Stimulated activated naive CD8-positive, alpha-beta T cell treated with anti-CD3 and anti-CD28 coated beads, Interleukin-15, amount 100 ng/mL, for 72 hours (primary cell): ENCODE data around the gene BTNL9.
"Not testable (repeated sequence)": the region's sequence is repeated elsewhere in the genome, so short reads cannot be mapped to it uniquely, and the experiment has no call there.

Experiments used
- ATAC-seq: fragments of 150-1000 bp; cut with Tn5 transposase; 2 replicates; pipeline ENCODE4 v1.10.0; 2021; ENCODE audit warnings: mild to moderate bottlenecking, moderate library complexity
- DNase-seq, 2 donors: peaks; one replicate each; pipeline ENCODE4 v3.0.0; 2021 to 2022
- H3K27ac Mint-ChIP-seq, 2 donors: one replicate each; pipeline ENCODE4 v1.8.0; 2022; ENCODE audit warnings: mild to moderate bottlenecking in 2 of 2, mixed read lengths in 2 of 2, moderate library complexity in 2 of 2
- H3K27me3 Mint-ChIP-seq: one replicate; pipeline ENCODE4 v1.8.0; 2022; ENCODE audit warnings: mixed read lengths
- H3K4me1 Mint-ChIP-seq: one replicate; pipeline ENCODE4 v1.8.0; 2022; ENCODE audit warnings: mild to moderate bottlenecking, mixed read lengths
- H3K4me3 Mint-ChIP-seq, 2 donors: one replicate each; pipeline ENCODE4 v1.8.0; 2022; ENCODE audit warnings: mild to moderate bottlenecking in 2 of 2, mixed read lengths in 2 of 2, moderate library complexity in 1 of 2
- H3K9me3 Mint-ChIP-seq, 2 donors: one replicate each; pipeline ENCODE4 v1.8.0; 2022; ENCODE audit warnings: mixed read lengths in 2 of 2

The BTNL9 gene

GRCh38 chr5:181064987-181065386 is 24.9 kb downstream of the BTNL9 start:
- no peak overlapping the region for H3K27ac Mint-ChIP-seq

GRCh38 chr5:181069767-181070491 is 29.9 kb downstream of the BTNL9 start:
- peaks cover 83% of the 10 kb centered on the region for H3K27me3 Mint-ChIP-seq
- DNase-seq: peak in 1 of 2 donors; percentile 20
- peak overlapping the region; percentile 27 to 53 for H3K4me3 Mint-ChIP-seq

More at GRCh38 chr5:181064987-181065386, 24.9 kb downstream of the BTNL9 start:
- peaks cover 85% of the 10 kb centered on the region for H3K27me3 Mint-ChIP-seq
- no peak overlapping the region for H3K4me3 Mint-ChIP-seq
- DNase-seq (no peak), ATAC-seq (no peak)
- peaks cover 2% of the 10 kb centered on the region for H3K4me1 Mint-ChIP-seq
- H3K9me3 Mint-ChIP-seq: no peaks in the 10 kb centered on the region

DNA sequence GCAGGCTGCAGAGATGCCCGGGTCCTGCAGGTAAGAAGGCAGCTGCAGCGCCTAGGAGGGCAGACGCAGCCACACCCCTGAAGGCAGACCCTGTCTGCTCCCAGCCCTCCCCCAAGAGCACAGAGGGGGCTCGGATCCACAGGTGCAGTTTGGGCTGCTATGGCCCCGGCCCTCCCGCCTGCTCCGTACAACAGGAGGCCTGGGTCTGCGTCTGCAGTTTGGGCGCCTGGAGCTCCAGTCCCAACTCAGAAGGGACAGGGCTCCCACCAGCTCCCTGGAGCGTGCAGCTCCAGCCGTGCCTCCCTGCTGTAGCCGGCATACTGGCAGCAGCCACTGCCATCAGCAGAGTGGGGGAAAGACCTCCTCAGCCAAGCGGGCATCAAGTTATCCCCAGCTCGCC is 30.5 kb downstream of the BTNL9 start:
- no peak for DNase-seq
- no peaks in the 10 kb centered on the region for H3K9me3 Mint-ChIP-seq
- no peak for ATAC-seq
- H3K4me3 Mint-ChIP-seq: peak overlapping the region in 1 of 2 donors; percentile 27
- peaks cover 83% of the 10 kb centered on the region for H3K27me3 Mint-ChIP-seq
- peaks cover 4% of the 10 kb centered on the region for H3K4me1 Mint-ChIP-seq
- no peak overlapping the region for H3K27ac Mint-ChIP-seq

More at GRCh38 chr5:181069767-181070491, 29.9 kb downstream of the BTNL9 start:
- H3K9me3 Mint-ChIP-seq: no peaks in the 10 kb centered on the region
- ATAC-seq: no peak
- peaks cover 4% of the 10 kb centered on the region for H3K4me1 Mint-ChIP-seq
- no peak overlapping the region for H3K27ac Mint-ChIP-seq

GRCh38 chr5:181071257-181071656 is 31.2 kb downstream of the BTNL9 start:
- H3K4me1 Mint-ChIP-seq: peaks cover 4% of the 10 kb centered on the region
- no peak overlapping the region for H3K4me3 Mint-ChIP-seq
- DNase-seq: no peak
- no peak overlapping the region for H3K27ac Mint-ChIP-seq
- H3K9me3 Mint-ChIP-seq: no peaks in the 10 kb centered on the region
- peaks cover 81% of the 10 kb centered on the region for H3K27me3 Mint-ChIP-seq
- no peak for ATAC-seq

DNA sequence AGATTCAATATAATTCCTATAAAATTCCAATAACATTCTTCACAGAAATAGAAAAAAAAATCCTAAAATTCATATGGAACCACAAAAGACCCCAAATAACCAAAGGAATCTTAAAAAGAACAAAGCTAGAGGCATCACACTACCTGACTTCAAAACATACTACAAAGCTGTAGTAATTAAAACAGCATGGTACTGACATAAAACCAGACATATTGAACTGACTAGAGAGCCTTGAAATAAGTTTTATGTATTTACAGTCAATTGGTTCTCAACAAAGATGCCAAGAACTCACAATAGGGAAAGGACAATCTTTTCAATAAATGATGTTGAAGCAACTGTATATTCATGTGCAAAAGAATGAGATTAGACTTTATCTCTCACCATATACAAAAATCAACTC is 36.9 kb downstream of the BTNL9 start:
- Mint-ChIP-seq H3K27me3 (peaks cover 65% of the 10 kb centered on the region), H3K9me3 (no peaks in the 10 kb centered on the region), H3K27ac (no peak overlapping the region), H3K4me3 (no peak overlapping the region), H3K4me1 (no peaks in the 10 kb centered on the region)
- no peak for ATAC-seq
- DNase-seq: no peak

GRCh38 chr5:181081989-181082388 is 41.9 kb downstream of the BTNL9 start:
- H3K27me3 Mint-ChIP-seq: peaks cover 81% of the 10 kb centered on the region
- no peak for ATAC-seq
- H3K4me1 Mint-ChIP-seq: peaks cover 10% of the 10 kb centered on the region
- H3K4me3 Mint-ChIP-seq: no peak overlapping the region
- H3K27ac Mint-ChIP-seq: no peak overlapping the region
- DNase-seq: no peak
- no peaks in the 10 kb centered on the region for H3K9me3 Mint-ChIP-seq

DNA sequence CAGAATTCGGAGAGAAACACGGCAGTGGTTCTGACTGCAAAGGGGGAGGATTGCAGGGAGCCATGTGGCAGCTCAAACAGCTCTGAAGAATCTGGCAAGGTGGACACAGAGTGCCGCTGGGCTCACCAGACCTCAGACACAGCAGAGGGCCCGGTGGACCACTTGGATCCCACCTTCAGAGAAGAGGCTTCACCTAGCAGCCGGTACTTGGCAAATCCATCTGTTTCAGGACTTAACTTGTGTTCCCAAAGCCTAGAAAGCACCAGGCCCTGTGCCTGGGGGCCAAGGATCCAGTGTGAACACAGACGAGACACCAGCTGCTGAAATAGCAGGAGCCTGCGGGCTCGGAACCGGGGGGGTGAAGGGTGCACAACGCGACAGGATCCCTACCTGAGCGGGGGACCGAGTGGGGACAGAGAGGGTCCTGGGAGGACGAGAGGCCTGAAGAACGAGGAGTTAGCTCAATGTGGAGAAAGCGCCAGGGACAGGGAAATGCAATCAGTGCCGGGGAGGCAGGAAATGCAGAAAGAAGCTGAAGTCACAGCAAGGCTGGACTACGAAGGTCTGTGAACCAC is 44.6 kb downstream of the BTNL9 start:
- H3K27ac Mint-ChIP-seq: no peak overlapping the region
- DNase-seq: no peak
- no peak overlapping the region for H3K4me3 Mint-ChIP-seq
- peaks cover 79% of the 10 kb centered on the region for H3K27me3 Mint-ChIP-seq
- ATAC-seq: no peak
- H3K4me1 Mint-ChIP-seq: peaks cover 10% of the 10 kb centered on the region
- no peaks in the 10 kb centered on the region for H3K9me3 Mint-ChIP-seq

DNA sequence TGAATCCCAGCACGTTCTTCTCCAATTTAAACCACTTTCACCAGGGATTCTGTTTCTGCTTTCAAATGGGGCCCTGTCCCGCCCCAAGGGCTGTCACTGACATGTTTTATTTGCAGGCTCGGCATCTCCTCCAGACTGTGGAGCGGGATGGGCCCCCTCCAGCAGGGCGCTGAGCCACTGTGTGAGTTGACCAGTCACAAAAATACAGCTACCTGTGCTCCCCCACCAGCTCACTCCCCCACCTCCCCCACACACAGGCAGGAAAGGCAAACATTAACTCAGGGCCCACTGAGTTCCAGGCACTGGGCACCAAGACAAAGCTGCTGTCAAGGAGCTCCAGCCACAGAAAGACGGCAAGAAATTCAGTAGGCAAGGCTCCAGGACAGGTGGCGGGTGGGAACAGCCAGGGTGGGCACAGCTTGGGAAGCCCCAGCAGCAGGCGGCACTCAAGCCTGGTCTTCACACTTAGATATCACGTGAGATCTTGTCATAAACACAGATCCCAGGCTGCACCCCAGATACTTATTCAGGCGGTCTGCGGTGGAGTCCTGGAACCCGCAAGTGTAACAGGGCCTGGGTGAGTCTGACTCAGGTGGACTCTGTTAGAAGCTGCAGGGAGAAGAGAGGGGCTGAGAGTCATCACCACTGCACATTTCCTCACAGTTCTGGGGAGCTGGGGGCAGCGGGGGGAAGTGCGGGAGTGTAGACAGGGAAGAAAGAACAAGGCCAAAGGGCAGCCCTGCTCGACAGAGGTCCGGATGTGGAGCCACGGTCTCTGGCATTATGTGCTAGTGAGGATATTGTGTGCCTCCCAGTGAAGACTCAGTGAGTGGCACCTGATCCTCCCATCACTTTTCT is 46.2 kb downstream of the BTNL9 start:
- peaks cover 10% of the 10 kb centered on the region for H3K4me1 Mint-ChIP-seq
- H3K4me3 Mint-ChIP-seq: no peak overlapping the region
- no peak for ATAC-seq
- no peaks in the 10 kb centered on the region for H3K9me3 Mint-ChIP-seq
- no peak for DNase-seq
- no peak overlapping the region for H3K27ac Mint-ChIP-seq
- H3K27me3 Mint-ChIP-seq: peaks cover 63% of the 10 kb centered on the region

- Mint-ChIP-seq H3K27ac (no peak overlapping the region), H3K9me3 (no peaks in the 10 kb centered on the region), H3K4me1 (peaks cover 10% of the 10 kb centered on the region), H3K27me3 (peaks cover 57% of the 10 kb centered on the region), H3K4me3 (no peak overlapping the region)
- no peak for DNase-seq
- ATAC-seq: no peak
These were observed 46.8 kb downstream of the BTNL9 start for GRCh38 chr5:181086884-181087205.

DNA sequence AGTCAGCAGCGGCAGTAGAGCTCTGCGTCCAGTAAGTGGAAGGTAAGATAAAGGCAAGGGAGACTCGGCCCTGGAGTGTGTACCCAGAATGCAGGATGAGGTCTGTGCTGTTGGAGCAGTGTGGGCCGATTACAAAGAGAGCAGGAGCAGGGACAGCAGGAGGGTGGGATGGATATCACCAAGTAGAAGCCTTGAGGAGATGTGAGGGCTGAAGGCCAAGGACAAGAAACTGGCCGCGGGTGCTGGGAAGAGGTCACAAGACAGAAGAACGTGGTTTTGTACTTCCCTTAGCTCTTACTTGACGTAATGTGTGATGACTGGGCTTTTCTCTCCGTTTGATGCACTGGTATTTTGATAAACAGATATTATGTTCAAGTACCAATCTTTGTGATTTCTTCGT is 47.2 kb downstream of the BTNL9 start:
- Mint-ChIP-seq H3K4me1 (peaks cover 10% of the 10 kb centered on the region), H3K9me3 (no peaks in the 10 kb centered on the region), H3K27me3 (peaks cover 57% of the 10 kb centered on the region), H3K4me3 (no peak overlapping the region), H3K27ac (no peak overlapping the region)
- DNase-seq (no peak), ATAC-seq (no peak)

DNA sequence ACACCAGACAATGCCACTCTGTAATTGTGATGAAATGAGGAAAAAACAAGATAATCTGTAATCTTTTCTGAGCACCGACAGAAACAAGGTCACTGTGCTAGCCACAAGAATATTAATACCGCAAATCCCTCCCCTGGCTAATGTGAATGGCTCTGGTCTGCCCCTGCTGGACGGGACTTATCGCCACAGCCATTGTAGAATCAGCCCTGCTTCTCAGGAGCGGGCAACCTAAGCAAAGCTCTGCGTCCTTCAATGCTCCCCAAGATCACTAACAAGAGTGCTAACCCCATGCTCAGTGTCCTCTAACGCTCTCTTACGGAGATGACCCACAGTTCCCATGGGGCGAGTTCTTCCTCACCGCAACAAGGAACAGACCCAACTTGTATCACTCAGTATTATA is 48.2 kb downstream of the BTNL9 start:
- peaks cover 10% of the 10 kb centered on the region for H3K4me1 Mint-ChIP-seq
- ATAC-seq (no peak), DNase-seq (no peak)
- H3K27ac Mint-ChIP-seq: no peak overlapping the region
- no peaks in the 10 kb centered on the region for H3K9me3 Mint-ChIP-seq
- H3K27me3 Mint-ChIP-seq: peaks cover 56% of the 10 kb centered on the region
- no peak overlapping the region for H3K4me3 Mint-ChIP-seq

DNA sequence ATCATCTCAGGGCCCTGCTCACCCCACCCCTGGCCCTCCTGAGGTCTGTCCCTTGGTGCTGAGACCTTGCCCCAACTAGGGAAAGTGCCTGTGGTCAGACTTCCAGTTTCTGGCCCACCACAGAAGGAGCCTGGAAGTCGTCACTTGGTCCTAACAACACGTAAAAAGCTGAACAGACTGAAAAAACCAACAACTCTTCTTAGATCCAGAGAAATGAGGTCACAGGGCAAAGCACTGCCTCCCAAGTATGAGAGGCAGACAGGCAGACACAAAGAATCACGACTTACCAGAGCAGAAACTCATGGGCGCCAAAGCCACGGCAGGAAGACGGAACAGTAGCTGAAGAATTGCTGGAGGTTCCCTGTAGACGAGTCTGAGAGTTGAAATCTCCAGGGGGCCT is 52.4 kb downstream of the BTNL9 start:
- H3K27ac Mint-ChIP-seq: no peak overlapping the region
- no peak overlapping the region for H3K4me3 Mint-ChIP-seq
- ATAC-seq (no peak), DNase-seq (no peak)
- peaks cover 29% of the 10 kb centered on the region for H3K27me3 Mint-ChIP-seq
- no peaks in the 10 kb centered on the region for H3K4me1 Mint-ChIP-seq
- H3K9me3 Mint-ChIP-seq: no peaks in the 10 kb centered on the region

GRCh38 chr5:181095162-181095561 is 55.1 kb downstream of the BTNL9 start:
- not testable (repeated sequence) for DNase-seq, H3K27ac Mint-ChIP-seq, H3K9me3 Mint-ChIP-seq, ATAC-seq, H3K4me3 Mint-ChIP-seq
- peaks cover 15% of the 10 kb centered on the region for H3K4me1 Mint-ChIP-seq
- peaks cover 45% of the 10 kb centered on the region for H3K27me3 Mint-ChIP-seq

DNA sequence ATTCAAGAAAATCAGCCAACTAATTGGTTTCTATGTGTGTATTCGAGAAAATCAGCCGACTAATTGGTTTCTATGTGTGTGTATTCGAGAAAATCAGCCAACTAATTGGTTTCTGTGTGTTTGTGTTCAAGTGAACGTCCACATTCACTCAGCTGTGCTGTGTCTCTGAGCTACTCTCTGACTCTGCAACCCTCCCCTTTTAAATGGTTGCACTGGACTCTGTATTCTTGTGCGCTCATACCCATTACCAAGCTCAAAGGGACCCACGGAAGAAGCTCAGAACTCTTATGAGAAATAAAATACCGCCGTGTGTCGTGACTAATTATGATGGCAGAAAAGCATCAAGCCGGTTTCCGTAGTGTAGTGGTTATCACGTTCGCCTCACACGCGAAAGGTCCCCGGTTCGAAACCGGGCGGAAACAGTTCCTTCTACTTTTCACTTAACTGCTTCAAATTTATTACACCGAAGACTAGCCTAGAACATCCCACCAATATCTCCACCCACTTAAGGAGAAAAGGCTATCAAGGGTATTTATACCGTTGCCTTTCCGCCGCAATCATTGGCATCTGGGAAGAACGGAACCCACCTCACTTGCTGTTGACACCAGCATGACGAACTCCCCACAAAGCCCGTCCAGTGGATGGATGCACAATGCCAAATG is 56.8 kb downstream of the BTNL9 start:
- peak; percentile 56 for ATAC-seq
- DNase-seq: not testable (repeated sequence)

GRCh38 chr5:181097383-181097753 is 57.3 kb downstream of the BTNL9 start:
- not testable (repeated sequence) for DNase-seq, H3K27ac Mint-ChIP-seq, H3K9me3 Mint-ChIP-seq, H3K4me3 Mint-ChIP-seq
- peak; percentile 30 for ATAC-seq
- Mint-ChIP-seq H3K27me3 (peaks cover 45% of the 10 kb centered on the region), H3K4me1 (peaks cover 20% of the 10 kb centered on the region)

More for the DNA sequence above, 56.8 kb downstream of the BTNL9 start:
- not testable (repeated sequence) for H3K27ac Mint-ChIP-seq, H3K9me3 Mint-ChIP-seq, H3K4me3 Mint-ChIP-seq
- Mint-ChIP-seq H3K27me3 (peaks cover 50% of the 10 kb centered on the region), H3K4me1 (peaks cover 20% of the 10 kb centered on the region)
